Measurements from ENCODE around the gene AHRR.

GRCh38 chr5:348726-349125 is 27.2 kb downstream of the AHRR start:
- TF ChIP-seq CTCF (IDR thresholded peaks at IDR 0.05) (no peak), POLR2A (IDR thresholded peaks at IDR 0.05) (no peak)
